HG03565 (cell line): ENCODE results near the gene SRD5A1.

Experiments used
- ATAC-seq: cut with Tn5 transposase; IDR thresholded peaks from one replicate; pipeline ENCODE4 v1.9.1; 2021; ENCODE audit warnings: mild to moderate bottlenecking, moderate library complexity; ENCODE audit not compliant: unreplicated experiment

SRD5A1 gene

DNA sequence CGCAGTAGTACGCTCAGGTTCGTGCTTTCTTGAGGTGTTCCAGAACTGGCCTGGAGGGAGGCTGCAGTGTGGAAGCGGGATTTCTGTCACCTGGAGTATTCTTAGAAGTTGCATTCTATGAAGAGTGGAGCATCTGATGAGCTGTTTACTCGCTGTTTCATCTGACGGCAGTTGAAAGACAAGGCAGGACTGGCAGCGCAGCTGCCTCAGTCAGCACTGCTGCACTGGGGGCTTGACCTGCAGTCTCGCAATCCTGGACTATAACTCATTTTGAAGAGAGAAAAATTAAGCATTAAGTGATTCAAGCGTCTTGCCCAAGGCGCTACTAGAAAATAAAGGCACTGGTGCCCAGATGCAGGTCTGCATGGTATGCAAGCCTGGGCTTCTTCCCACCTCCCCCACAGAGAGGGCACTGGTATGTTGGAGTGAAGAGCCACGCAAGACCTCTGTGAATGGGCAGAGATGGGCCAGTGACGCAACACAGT, 90.6 kb downstream of the SRD5A1 start:
- ATAC-seq, result no peak
